Left ventricle myocardium superior (tissue), 1 donor: Measurements from ENCODE around the gene KHNYN. TPM values are rescaled to one million over a fixed set of nuclear protein-coding genes. Genes with fewer than 3 reads are reported as not detected.
"Not testable (repeated sequence)": the region's sequence is repeated elsewhere in the genome, so short reads cannot be mapped to it uniquely, and the experiment has no call there.

Experiments
- ATAC-seq: fragments of 200-7000 bp; cut with Tn5 transposase; one replicate; pipeline ENCODE4 v1.9.1; 2020; ENCODE audit warnings: mild to moderate bottlenecking, moderate library complexity
- DNase-seq: peaks from one replicate; pipeline ENCODE4 v3.0.0-alpha.2; 2020
- intact Hi-C: fragments of 100-400 bp; cut with micrococcal nuclease; formaldehyde crosslinking; loops from one replicate; pipeline ENCODE4 v1.11.0; 2022
- total RNA-seq: library from RNA; stranded (reverse); fragmentation: NEBNext Ultra II Directional; extraction: Animal tissue kit (Norgen Biotek cat#: 25700); gene quantifications from one replicate; pipeline ENCODE4 v1.2.1, GENCODE V29; 2021
- donor health status: DM: no; HTN: yes; CAD: no; lungs with severe emphysema.

The KHNYN gene
- total RNA-seq, 1 donor from 2014 or later: 25.1 TPM

GRCh38 chr14:24461336-24461735, 31.6 kb downstream of the KHNYN start:
- DNase-seq: no peak
- intact Hi-C loops: no loop called here
- ATAC-seq: no peak

GRCh38 chr14:24463017-24463883, 33.5 kb downstream of the KHNYN start:
- intact Hi-C loops: no loop called here
- ATAC-seq: no peak
- DNase-seq: no peak

GRCh38 chr14:24463884-24464785, 34.4 kb downstream of the KHNYN start:
- intact Hi-C loops: no loop called here
- DNase-seq: no peak
- ATAC-seq: no peak

GRCh38 chr14:24465368-24465767, 35.6 kb downstream of the KHNYN start:
- intact Hi-C loops: no loop called here
- DNase-seq (no peak), ATAC-seq (no peak)

GRCh38 chr14:24465805-24466204, 36.1 kb downstream of the KHNYN start:
- intact Hi-C loops: no loop called here
- no peak for DNase-seq
- ATAC-seq: no peak

GRCh38 chr14:24470450-24470849, 40.7 kb downstream of the KHNYN start:
- ATAC-seq, intact Hi-C loops, DNase-seq: not testable (repeated sequence)

GRCh38 chr14:24473211-24473610, 43.5 kb downstream of the KHNYN start:
- intact Hi-C loops: no loop called here
- no peak for ATAC-seq

GRCh38 chr14:24475261-24475660, 45.5 kb downstream of the KHNYN start:
- no peak for ATAC-seq
- no peak for DNase-seq
- intact Hi-C loops: no loop called here

More at GRCh38 chr14:24473211-24473610, 43.5 kb downstream of the KHNYN start:
- peak; percentile 25 for DNase-seq

- intact Hi-C loops, ATAC-seq, DNase-seq: not testable (repeated sequence)
These were observed 50.2 kb downstream of the KHNYN start for GRCh38 chr14:24479999-24480398.

- ATAC-seq: peak; percentile 32
- peak; percentile 36 for DNase-seq
- intact Hi-C loops: no loop called here
These were observed 52.0 kb downstream of the KHNYN start for GRCh38 chr14:24481622-24482324.

- ATAC-seq, intact Hi-C loops, DNase-seq: not testable (repeated sequence)
These were observed 53.0 kb downstream of the KHNYN start for GRCh38 chr14:24482699-24483303.

- DNase-seq: no peak
- ATAC-seq: no peak
- intact Hi-C loops: no loop called here
These were observed 54.0 kb downstream of the KHNYN start for GRCh38 chr14:24483604-24484252.

Other genes starting within 250 kb of the KHNYN start
- gene IPO4, start 241.1 kb upstream of the KHNYN start, total RNA-seq: 14.9 TPM
- 19.2 TPM for gene TM9SF1, start 234.5 kb upstream of the KHNYN start, total RNA-seq
- 0.25 TPM for gene TSSK4, start 224.3 kb upstream of the KHNYN start, total RNA-seq
- 30.1 TPM for gene CHMP4A, start 216.5 kb upstream of the KHNYN start, total RNA-seq
- gene MDP1, start 213.9 kb upstream of the KHNYN start, total RNA-seq: 15.4 TPM
- 225 TPM for gene NEDD8, start 197.6 kb upstream of the KHNYN start, total RNA-seq
- 29.0 TPM for gene GMPR2, start 197.0 kb upstream of the KHNYN start, total RNA-seq
- gene TINF2, start 187.3 kb upstream of the KHNYN start, total RNA-seq: 34.5 TPM
- 2.7 TPM for gene TGM1, start 166.8 kb upstream of the KHNYN start, total RNA-seq
- gene RABGGTA, start 158.4 kb upstream of the KHNYN start, total RNA-seq: 19.4 TPM
- 5.9 TPM for gene DHRS1, start 130.2 kb upstream of the KHNYN start, total RNA-seq
- gene NOP9, start 130.1 kb upstream of the KHNYN start, total RNA-seq: 25.5 TPM
- gene CIDEB, start 122.0 kb upstream of the KHNYN start, total RNA-seq: 3.9 TPM
- 1.5 TPM for gene LTB4R2, start 119.8 kb upstream of the KHNYN start, total RNA-seq
- gene LTB4R, start 118.5 kb upstream of the KHNYN start, total RNA-seq: 1.6 TPM
- gene ADCY4, start 94.9 kb upstream of the KHNYN start, total RNA-seq: 26.5 TPM
- 3.5 TPM for gene RIPK3, start 90.0 kb upstream of the KHNYN start, total RNA-seq
- gene NFATC4, start 61.8 kb upstream of the KHNYN start, total RNA-seq: 21.7 TPM
- 7.3 TPM for gene NYNRIN, start 31.0 kb upstream of the KHNYN start, total RNA-seq
- 2.3 TPM for gene CBLN3, start 286 bp upstream of the KHNYN start, total RNA-seq
- 86.8 TPM for gene SDR39U1, start 12.8 kb downstream of the KHNYN start, total RNA-seq
- gene CMA1, start 78.3 kb downstream of the KHNYN start, total RNA-seq: 0.47 TPM
- gene CTSG, start 146.3 kb downstream of the KHNYN start, total RNA-seq: 1.4 TPM
- 0.47 TPM for gene GZMH, start 179.7 kb downstream of the KHNYN start, total RNA-seq
- gene GZMB, start 204.2 kb downstream of the KHNYN start, total RNA-seq: 0.40 TPM